GM23248 (cell line): Measurements from ENCODE around the gene SELENOK.

Experiments used
- EZH2 ChIP-seq: fragments of 200-600 bp; sonication (generic); IDR thresholded peaks from 2 replicates; pipeline ENCODE4 v1.6.1; 2018; ENCODE audit warnings: antibody characterized with exemption, mild to moderate bottlenecking; ENCODE audit not compliant: insufficient read depth, poor library complexity, severe bottlenecking
- EZH2phosphoT487 ChIP-seq: fragments of 200-600 bp; sonication (generic); IDR thresholded peaks from 2 replicates; pipeline ENCODE4 v1.6.1; 2018; ENCODE audit warnings: antibody characterized with exemption, moderate library complexity, mild to moderate bottlenecking, low read depth; ENCODE audit not compliant: insufficient read depth

- TF ChIP-seq EZH2: no peak
- no peak for TF ChIP-seq EZH2phosphoT487
These were observed 47.2 kb downstream of the SELENOK start for GRCh38 chr3:53844262-53845102.
